AG04450 (cell line): ENCODE data around the gene KCNMA1. TPM values are rescaled to one million over a fixed set of nuclear protein-coding genes. Genes with fewer than 3 reads are reported as not detected.

ENCODE experiments used
- CTCF ChIA-PET: fragments of 300-600, 350-600 bp; formaldehyde crosslinking; extraction: SDS; loops from one replicate; lab custom pipeline; 2022; ENCODE audit warnings: antibody characterized with exemption, inconsistent platforms; lab: Charles Lee
- POLR2A ChIA-PET: fragments of 350-600 bp; formaldehyde crosslinking; extraction: SDS; loops from one replicate; lab custom pipeline; 2021; ENCODE audit warnings: antibody characterized with exemption, inconsistent platforms; lab: Yijun Ruan, JAX
- DNase-seq: peaks from one replicate; pipeline ENCODE4 v3.0.0-alpha.2; 2011; ENCODE audit warnings: low read depth, low spot score
- H3K27ac ChIP-seq: one replicate; pipeline ENCODE4 v1.5.1; 2012; ENCODE audit warnings: low read depth, low read length, control low read depth
- H3K27me3 ChIP-seq: one replicate; pipeline ENCODE4 v1.6.0; 2012; ENCODE audit warnings: low read length; ENCODE audit not compliant: control insufficient read depth, insufficient read depth
- H3K4me3 ChIP-seq: 2 replicates; pipeline ENCODE4 v1.5.1; 2011; ENCODE audit warnings: mild to moderate bottlenecking, low read depth, low read length, control low read depth
- H3K9me3 ChIP-seq: 2 replicates; pipeline ENCODE4 v1.5.1; 2012; ENCODE audit warnings: low read length; ENCODE audit not compliant: control insufficient read depth, insufficient read depth
- polyA plus RNA-seq: library from polyadenylated mRNA; depleted of rRNA; stranded (reverse); fragments of >200 nt; gene quantifications from 2 replicates; pipeline ENCODE4 v1.2.3, GENCODE V29; 2011
- TF ChIP-seq, protein P1 (sequence below): IDR thresholded peaks from 2 replicates; pipeline ENCODE4 v1.5.1; 2011; ENCODE audit warnings: low read depth, low read length, control low read depth, inconsistent platforms

KCNMA1 gene
- polyA plus RNA-seq, 1 experiment: 58.8 TPM

DNA sequence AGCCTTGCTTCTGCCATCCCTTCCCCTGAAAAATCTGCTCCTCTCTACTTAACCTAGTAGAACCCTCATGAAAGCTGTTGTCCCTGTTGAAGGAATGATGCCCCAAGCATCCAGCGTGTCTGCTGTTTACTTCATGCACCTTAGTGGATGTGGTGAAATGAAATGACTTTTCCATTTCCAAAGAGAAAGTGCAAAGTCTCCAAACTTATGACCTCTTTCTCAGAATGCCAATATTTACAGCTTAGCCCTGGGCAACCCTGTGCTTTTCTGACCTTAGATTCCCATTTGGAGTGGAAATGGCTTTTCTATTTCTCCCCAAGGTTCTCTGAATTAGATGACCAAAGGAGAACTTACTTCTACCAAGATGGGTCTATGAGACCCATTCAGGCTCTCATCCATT is 256.9 kb downstream of the KCNMA1 start:
- TF ChIP-seq, protein P1, sequence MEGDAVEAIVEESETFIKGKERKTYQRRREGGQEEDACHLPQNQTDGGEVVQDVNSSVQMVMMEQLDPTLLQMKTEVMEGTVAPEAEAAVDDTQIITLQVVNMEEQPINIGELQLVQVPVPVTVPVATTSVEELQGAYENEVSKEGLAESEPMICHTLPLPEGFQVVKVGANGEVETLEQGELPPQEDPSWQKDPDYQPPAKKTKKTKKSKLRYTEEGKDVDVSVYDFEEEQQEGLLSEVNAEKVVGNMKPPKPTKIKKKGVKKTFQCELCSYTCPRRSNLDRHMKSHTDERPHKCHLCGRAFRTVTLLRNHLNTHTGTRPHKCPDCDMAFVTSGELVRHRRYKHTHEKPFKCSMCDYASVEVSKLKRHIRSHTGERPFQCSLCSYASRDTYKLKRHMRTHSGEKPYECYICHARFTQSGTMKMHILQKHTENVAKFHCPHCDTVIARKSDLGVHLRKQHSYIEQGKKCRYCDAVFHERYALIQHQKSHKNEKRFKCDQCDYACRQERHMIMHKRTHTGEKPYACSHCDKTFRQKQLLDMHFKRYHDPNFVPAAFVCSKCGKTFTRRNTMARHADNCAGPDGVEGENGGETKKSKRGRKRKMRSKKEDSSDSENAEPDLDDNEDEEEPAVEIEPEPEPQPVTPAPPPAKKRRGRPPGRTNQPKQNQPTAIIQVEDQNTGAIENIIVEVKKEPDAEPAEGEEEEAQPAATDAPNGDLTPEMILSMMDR: no peak
- CTCF ChIA-PET: interaction anchor here (0.8 kb wide), 1 partner anchor 11 kb away, joined by 3 read pairs; no protein-coding TSS in a partner anchor
- Histone ChIP-seq H3K27me3 (no peaks in the 10 kb centered on the region), H3K9me3 (no peaks in the 10 kb centered on the region), H3K4me3 (no peak overlapping the region), H3K27ac (no peak overlapping the region)
- POLR2A ChIA-PET: no interaction called here
- DNase-seq: no peak

DNA sequence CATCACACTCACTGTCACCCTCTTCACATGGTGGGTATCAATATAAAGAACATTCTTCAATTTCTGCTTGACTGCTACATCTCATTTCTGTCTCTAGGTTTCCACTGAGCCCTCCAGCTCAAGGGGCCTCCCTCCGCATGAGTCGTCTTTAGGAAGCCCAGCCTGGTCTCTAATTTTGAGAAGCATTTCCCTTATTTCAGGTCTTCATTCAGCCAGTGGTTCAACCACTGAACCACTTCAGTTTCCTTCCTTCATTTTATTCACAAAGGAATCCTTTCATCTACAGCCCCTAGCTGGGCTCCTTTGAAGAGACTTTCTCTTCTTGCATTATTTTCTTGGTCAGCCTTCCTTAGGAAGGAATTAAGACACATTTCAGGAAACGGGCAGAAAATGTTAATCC is 257.4 kb downstream of the KCNMA1 start:
- no peak for DNase-seq
- Histone ChIP-seq H3K27me3 (no peaks in the 10 kb centered on the region), H3K27ac (no peak overlapping the region), H3K4me3 (no peak overlapping the region), H3K9me3 (no peaks in the 10 kb centered on the region)
- POLR2A ChIA-PET: no interaction called here
- TF ChIP-seq, protein P1: no peak
- CTCF ChIA-PET: no interaction called here

DNA sequence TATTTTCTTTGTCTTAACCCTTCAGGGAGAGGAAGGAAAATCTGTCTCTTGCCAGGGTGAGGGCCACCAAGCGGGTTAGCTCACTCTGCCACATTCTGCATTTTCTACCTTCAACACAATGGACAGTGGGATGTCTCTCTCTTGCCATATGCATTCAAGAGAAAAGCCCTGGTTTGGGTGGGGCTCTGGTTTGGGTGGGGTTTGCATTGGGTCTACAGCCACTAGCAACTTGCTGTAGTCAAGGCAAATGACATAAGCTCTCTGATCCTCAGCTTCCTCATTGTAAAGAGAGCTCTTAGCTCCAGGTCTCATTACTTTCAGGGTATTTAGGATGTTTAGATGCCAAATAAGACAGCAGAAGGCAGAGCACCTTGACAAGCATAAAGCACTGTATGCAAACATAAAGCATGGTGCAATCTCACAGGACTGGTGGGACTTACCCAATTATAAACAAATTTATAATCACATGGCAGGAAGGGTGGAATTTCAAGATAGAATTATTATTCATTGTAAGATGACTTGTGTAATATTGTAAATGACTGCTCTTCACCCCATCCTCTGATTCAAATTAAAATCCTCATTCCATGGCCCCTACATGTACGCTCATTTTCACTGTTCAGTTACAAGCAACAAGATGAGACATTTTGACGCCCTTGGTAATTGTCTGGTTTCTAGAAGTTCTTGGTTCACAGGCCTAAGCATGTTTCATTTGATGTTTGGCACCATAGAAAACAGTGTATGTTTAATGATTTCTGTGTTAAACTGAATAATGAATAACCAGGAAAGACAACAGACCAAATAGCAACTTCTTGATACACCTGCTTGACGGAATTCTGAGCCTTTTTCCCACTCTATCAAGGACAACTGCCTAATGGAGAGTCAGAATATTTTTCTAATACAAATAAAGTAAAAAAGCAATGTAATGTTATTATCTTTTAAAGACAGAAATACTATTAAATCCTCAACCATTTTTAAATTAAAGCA is 258.9 kb downstream of the KCNMA1 start:
- TF ChIP-seq, protein P1: no peak
- no peak for DNase-seq
- Histone ChIP-seq H3K4me3 (no peak overlapping the region), H3K9me3 (no peaks in the 10 kb centered on the region), H3K27ac (no peak overlapping the region), H3K27me3 (no peaks in the 10 kb centered on the region)
- ChIA-PET CTCF (no interaction called here), POLR2A (no interaction called here)

DNA sequence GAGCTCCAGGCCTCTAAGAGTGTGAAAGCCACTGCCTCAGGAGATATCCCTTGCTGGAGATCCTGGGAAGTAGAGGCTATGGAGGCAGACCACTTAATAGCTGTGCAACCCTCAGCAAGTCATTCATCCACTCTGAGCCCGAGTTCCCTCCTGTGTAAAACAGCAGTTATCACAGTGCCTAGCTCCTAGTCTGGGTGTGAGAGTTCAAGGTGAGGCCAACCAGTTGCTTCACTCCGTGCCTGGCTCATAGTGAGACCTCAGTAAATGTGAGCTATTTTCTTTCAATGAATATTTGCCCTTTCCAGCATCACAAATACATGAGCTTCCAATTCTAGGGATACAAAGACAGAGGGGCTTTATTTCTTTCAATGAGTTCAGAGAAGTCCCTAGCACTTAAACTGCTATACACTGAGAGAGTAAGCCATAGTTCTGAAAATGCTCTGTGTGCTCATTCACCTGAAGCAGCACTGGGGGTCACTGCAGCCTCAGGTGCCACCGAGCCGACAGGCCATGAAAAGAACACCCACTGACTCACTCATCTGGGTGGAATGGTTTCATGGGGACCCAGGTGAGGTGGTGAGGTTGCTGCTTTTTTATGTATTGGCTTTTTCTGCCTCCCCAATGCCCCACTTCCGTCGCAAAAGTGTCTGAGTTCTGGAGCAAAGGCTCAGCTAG is 259.8 kb downstream of the KCNMA1 start:
- DNase-seq: no peak
- Histone ChIP-seq H3K9me3 (no peaks in the 10 kb centered on the region), H3K27me3 (no peaks in the 10 kb centered on the region), H3K4me3 (no peak overlapping the region), H3K27ac (no peak overlapping the region)
- TF ChIP-seq, protein P1: no peak
- POLR2A ChIA-PET: no interaction called here
- CTCF ChIA-PET: interaction anchor here (0.8 to 1.1 kb wide), 2 partner anchors 9 to 212 kb away, joined by 3 read pairs; no protein-coding TSS in a partner anchor
